ENCODE measurements around the gene FAM135A. TPM values are rescaled to one million over a fixed set of nuclear protein-coding genes. Genes with fewer than 3 reads are reported as not detected.

FAM135A gene
- total and polyA plus RNA-seq, 2 of the 13 experiments (the other 11 are each of a cell fraction or from before 2014, with no cell fraction given) = 26.9 to 31.5 TPM

GRCh38 chr6:70398783-70399728, 14.3 kb upstream of the FAM135A start (continued):
- no peak for TF ChIP-seq ZEB1 (IDR thresholded peaks at IDR 0.05; ENCODE audit: insufficient replicate concordance, low read depth)
- TF ChIP-seq JUN (CRISPR knock-in tag; IDR thresholded peaks at IDR 0.05) = no peak
- peak; percentile 19; the same call in 1 of the 2 replicates for TF ChIP-seq NFE2L2 (IDR thresholded peaks at IDR 0.05; ENCODE audit: low read length)
- TF ChIP-seq TEF (CRISPR knock-in tag; IDR thresholded peaks at IDR 0.05) = no peak
- no peak for TF ChIP-seq MEIS1 (CRISPR knock-in tag; IDR thresholded peaks at IDR 0.05; ENCODE audit: borderline replicate concordance)
- no peak for TF ChIP-seq ZNF234 (CRISPR knock-in tag; conservative IDR thresholded peaks at IDR 0.05)
- no peak for TF ChIP-seq ZNF790 (CRISPR knock-in tag; IDR thresholded peaks at IDR 0.05; ENCODE audit: borderline replicate concordance)
- TF ChIP-seq CTCF (CRISPR knock-in tag; IDR thresholded peaks at IDR 0.05) = no peak
- no peak for TF ChIP-seq ELK4 (CRISPR knock-in tag; IDR thresholded peaks at IDR 0.05; ENCODE audit: borderline replicate concordance)
- TF ChIP-seq CENPBD1 (CRISPR knock-in tag; IDR thresholded peaks at IDR 0.05; ENCODE audit: borderline replicate concordance, low read depth) = no peak
- no peak for TF ChIP-seq ZC3H4 (CRISPR knock-in tag; IDR thresholded peaks at IDR 0.05; ENCODE audit: borderline replicate concordance)
- TF ChIP-seq FOXK1 (CRISPR knock-in tag; IDR thresholded peaks at IDR 0.05; ENCODE audit: borderline replicate concordance, low read depth) = no peak
- TF ChIP-seq ZNF446 (CRISPR knock-in tag; IDR thresholded peaks at IDR 0.05) = no peak
- no peak for TF ChIP-seq NFKB2 (CRISPR knock-in tag; IDR thresholded peaks at IDR 0.05; ENCODE audit: borderline replicate concordance)
- no peak for TF ChIP-seq BRCA1 (CRISPR knock-in tag; IDR thresholded peaks at IDR 0.05)
- no peak for TF ChIP-seq ZNF577 (CRISPR knock-in tag; IDR thresholded peaks at IDR 0.05; ENCODE audit: borderline replicate concordance, low read depth)
- no peak for TF ChIP-seq ZNF615 (CRISPR knock-in tag; IDR thresholded peaks at IDR 0.05; ENCODE audit: borderline replicate concordance)
- no peak for TF ChIP-seq RBM39 (IDR thresholded peaks at IDR 0.05; ENCODE audit: low read depth, low read length, poor library complexity, severe bottlenecking)
- TF ChIP-seq ZNF792 (CRISPR knock-in tag; IDR thresholded peaks at IDR 0.05) = peak; percentile 43; the same call in 1 of the 2 replicates
- no peak for TF ChIP-seq LCORL (IDR thresholded peaks at IDR 0.05)
- no peak for TF ChIP-seq LCORL (CRISPR knock-in tag; IDR thresholded peaks at IDR 0.05)
- no peak for TF ChIP-seq ZNF567 (CRISPR knock-in tag; IDR thresholded peaks at IDR 0.05; ENCODE audit: borderline replicate concordance)
- TF ChIP-seq ZNF547 (CRISPR knock-in tag; IDR thresholded peaks at IDR 0.05) = no peak
- TF ChIP-seq MXD3 (CRISPR knock-in tag; IDR thresholded peaks at IDR 0.05) = no peak
- TF ChIP-seq ZFP82 (CRISPR knock-in tag; IDR thresholded peaks at IDR 0.05; ENCODE audit: borderline replicate concordance) = 0 out of 2 replicates have a peak, but pooled peaks have one; percentile 42
- TF ChIP-seq HNRNPL (IDR thresholded peaks at IDR 0.05; ENCODE audit: low read depth, low read length) = no peak
